Smooth muscle cell (in vitro differentiated cells): Measurements from ENCODE around the gene GPR68. TPM values are rescaled to one million over a fixed set of nuclear protein-coding genes. Genes with fewer than 3 reads are reported as not detected.

ENCODE experiments used
- DNase-seq: peaks from one replicate; lab custom pipeline; 2025; ENCODE audit not compliant: unreplicated experiment; lab: John Stamatoyannopoulos, UW
- H2AFZ ChIP-seq: fragments of 200-600 bp; sonication (generic); 2 replicates; pipeline ENCODE4 v1.6.0; 2016; ENCODE audit warnings: antibody characterized with exemption, low read depth, mild to moderate bottlenecking
- H3F3A ChIP-seq: fragments of 200-600 bp; sonication (generic); 2 replicates; pipeline ENCODE4 v1.6.0; 2017; ENCODE audit warnings: antibody characterized with exemption, low read depth
- H3K27ac ChIP-seq: fragments of 200-600 bp; sonication (generic); 2 replicates; pipeline ENCODE4 v1.5.1; 2016; ENCODE audit warnings: low read depth, mild to moderate bottlenecking
- H3K27me3 ChIP-seq: fragments of 200-600 bp; sonication (generic); 2 replicates; pipeline ENCODE4 v1.6.1; 2016; ENCODE audit warnings: low read depth, mild to moderate bottlenecking
- H3K36me3 ChIP-seq: fragments of 200-600 bp; sonication (generic); 2 replicates; pipeline ENCODE4 v1.5.1; 2016; ENCODE audit warnings: low read depth
- H3K4me1 ChIP-seq: fragments of 200-600 bp; sonication (generic); 2 replicates; pipeline ENCODE4 v1.5.1; 2016; ENCODE audit warnings: low read depth
- H3K4me2 ChIP-seq: fragments of 200-600 bp; sonication (generic); 2 replicates; pipeline ENCODE4 v1.6.0; 2016; ENCODE audit warnings: mild to moderate bottlenecking
- H3K4me3 ChIP-seq: fragments of 200-600 bp; sonication (generic); 2 replicates; pipeline ENCODE4 v1.5.1; 2016; ENCODE audit warnings: mild to moderate bottlenecking
- H3K79me2 ChIP-seq: fragments of 200-600 bp; sonication (generic); 2 replicates; pipeline ENCODE4 v1.6.0; 2016; ENCODE audit warnings: low read depth, mild to moderate bottlenecking
- H3K9ac ChIP-seq: fragments of 200-600 bp; sonication (generic); 2 replicates; pipeline ENCODE4 v1.6.0; 2016; ENCODE audit warnings: low read depth
- H3K9me3 ChIP-seq: fragments of 200-600 bp; sonication (generic); replicated peaks from 2 replicates; pipeline ENCODE4 v1.5.1; 2016; ENCODE audit warnings: low read depth
- H4K20me1 ChIP-seq: fragments of 200-600 bp; sonication (generic); 2 replicates; pipeline ENCODE4 v1.6.0; 2016; ENCODE audit warnings: low read depth
- WGBS: methylation state at CpG from one replicate; pipeline ENCODE4 v1.1.7; 2016; ENCODE audit warnings: low lambda C conversion rate; 5-methylcytosine and 5-hydroxymethylcytosine counted together
- polyA plus RNA-seq: library from polyadenylated mRNA; unstranded; fragments of >200 nt; fragmentation: Nextera tagmentation; extraction: Ambion mirVana; gene quantifications from 2 replicates; pipeline ENCODE4 v1.2.1, GENCODE V29; 2016
- total RNA-seq: library from RNA; depleted of rRNA; stranded (reverse); fragments of >200 nt; gene quantifications from 2 replicates; pipeline ENCODE4 v1.2.3, GENCODE V29; 2014
- TF ChIP-seq, protein P1 (sequence below): fragments of 200-600 bp; sonication (generic); IDR thresholded peaks from 2 replicates; pipeline ENCODE4 v1.5.1; 2017; ENCODE audit warnings: borderline replicate concordance, mild to moderate bottlenecking, antibody characterized with exemption; ENCODE audit not compliant: insufficient read depth, poor library complexity, severe bottlenecking

Gene GPR68
- total and polyA plus RNA-seq, 2 experiments from 2014 or later, result 3.2 to 4.4 TPM

DNA sequence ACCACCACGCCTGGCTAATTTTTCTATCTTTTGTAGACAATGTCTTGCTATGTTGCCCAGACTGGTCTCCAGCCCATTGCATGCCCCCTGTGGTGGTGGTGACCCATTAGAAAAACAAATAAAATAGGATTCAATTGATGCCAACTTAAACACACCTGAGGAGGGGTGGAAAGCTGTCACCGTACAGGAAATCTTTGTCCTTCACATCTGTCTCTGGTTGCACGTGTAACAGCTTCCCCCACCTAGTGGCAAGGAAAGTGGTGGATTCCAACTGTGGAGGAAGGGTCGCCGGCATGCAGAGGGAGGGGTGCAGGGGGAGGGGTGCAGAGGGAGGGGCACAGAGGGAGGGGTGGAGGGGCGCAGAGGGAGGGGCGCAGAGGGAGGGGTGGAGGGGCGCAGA is 26.1 kb upstream of the GPR68 start:
- WGBS, result 88% methylated on average over 5 of the region's 8 CpGs
- H3K4me3 ChIP-seq, result no peak overlapping the region

DNA sequence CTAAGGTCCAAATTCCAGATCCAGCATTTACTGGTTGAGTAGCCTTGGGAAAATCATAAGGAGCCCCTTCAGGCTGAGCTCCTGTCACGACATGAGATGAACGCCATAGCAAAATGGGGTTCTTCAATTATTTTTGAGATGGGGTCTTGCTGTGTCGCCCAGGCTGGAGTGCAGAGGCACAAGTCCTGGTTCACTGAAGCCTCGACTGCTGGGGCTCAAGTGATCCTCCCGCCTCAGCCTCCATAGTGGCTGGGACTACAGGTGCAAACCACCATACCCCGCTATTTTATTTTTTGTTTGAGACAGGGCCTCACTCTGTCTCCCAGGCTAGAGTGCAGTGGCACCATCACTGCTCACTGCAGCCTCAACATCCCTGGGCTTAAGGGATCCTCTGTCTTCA is 25.7 kb upstream of the GPR68 start:
- H3K9me3 ChIP-seq, result no peaks in the 10 kb centered on the region
- H3K4me1 ChIP-seq, result no peaks in the 10 kb centered on the region
- no peak overlapping the region for H3K4me3 ChIP-seq
- no peak for DNase-seq
- H3K27me3 ChIP-seq, result peaks cover 2% of the 10 kb centered on the region
- H3K9ac ChIP-seq, result no peak overlapping the region
- TF ChIP-seq, protein P1, sequence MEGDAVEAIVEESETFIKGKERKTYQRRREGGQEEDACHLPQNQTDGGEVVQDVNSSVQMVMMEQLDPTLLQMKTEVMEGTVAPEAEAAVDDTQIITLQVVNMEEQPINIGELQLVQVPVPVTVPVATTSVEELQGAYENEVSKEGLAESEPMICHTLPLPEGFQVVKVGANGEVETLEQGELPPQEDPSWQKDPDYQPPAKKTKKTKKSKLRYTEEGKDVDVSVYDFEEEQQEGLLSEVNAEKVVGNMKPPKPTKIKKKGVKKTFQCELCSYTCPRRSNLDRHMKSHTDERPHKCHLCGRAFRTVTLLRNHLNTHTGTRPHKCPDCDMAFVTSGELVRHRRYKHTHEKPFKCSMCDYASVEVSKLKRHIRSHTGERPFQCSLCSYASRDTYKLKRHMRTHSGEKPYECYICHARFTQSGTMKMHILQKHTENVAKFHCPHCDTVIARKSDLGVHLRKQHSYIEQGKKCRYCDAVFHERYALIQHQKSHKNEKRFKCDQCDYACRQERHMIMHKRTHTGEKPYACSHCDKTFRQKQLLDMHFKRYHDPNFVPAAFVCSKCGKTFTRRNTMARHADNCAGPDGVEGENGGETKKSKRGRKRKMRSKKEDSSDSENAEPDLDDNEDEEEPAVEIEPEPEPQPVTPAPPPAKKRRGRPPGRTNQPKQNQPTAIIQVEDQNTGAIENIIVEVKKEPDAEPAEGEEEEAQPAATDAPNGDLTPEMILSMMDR, result no peak
- H4K20me1 ChIP-seq, result no peaks in the 10 kb centered on the region
- H3K36me3 ChIP-seq, result no peaks in the 10 kb centered on the region
- WGBS, result 96% methylated on average over 6 of the region's 6 CpGs
- no peak overlapping the region for H3K4me2 ChIP-seq
- H3F3A ChIP-seq, result no peaks in the 10 kb centered on the region
- H2AFZ ChIP-seq, result no peak overlapping the region
- no peak overlapping the region for H3K27ac ChIP-seq
- H3K79me2 ChIP-seq, result no peaks in the 10 kb centered on the region

More for the DNA sequence above, 26.1 kb upstream of the GPR68 start:
- H3K9me3 ChIP-seq, result no peaks in the 10 kb centered on the region
- TF ChIP-seq, protein P1, result no peak
- no peak overlapping the region for H3K27ac ChIP-seq
- DNase-seq, result no peak
- H3K79me2 ChIP-seq, result no peaks in the 10 kb centered on the region
- H2AFZ ChIP-seq, result no peak overlapping the region
- H3K9ac ChIP-seq, result no peak overlapping the region
- no peak overlapping the region for H3K4me2 ChIP-seq
- H3K27me3 ChIP-seq, result no peaks in the 10 kb centered on the region
- no peaks in the 10 kb centered on the region for H3K4me1 ChIP-seq
- H3F3A ChIP-seq, result no peaks in the 10 kb centered on the region
- H4K20me1 ChIP-seq, result no peaks in the 10 kb centered on the region
- H3K36me3 ChIP-seq, result no peaks in the 10 kb centered on the region

DNA sequence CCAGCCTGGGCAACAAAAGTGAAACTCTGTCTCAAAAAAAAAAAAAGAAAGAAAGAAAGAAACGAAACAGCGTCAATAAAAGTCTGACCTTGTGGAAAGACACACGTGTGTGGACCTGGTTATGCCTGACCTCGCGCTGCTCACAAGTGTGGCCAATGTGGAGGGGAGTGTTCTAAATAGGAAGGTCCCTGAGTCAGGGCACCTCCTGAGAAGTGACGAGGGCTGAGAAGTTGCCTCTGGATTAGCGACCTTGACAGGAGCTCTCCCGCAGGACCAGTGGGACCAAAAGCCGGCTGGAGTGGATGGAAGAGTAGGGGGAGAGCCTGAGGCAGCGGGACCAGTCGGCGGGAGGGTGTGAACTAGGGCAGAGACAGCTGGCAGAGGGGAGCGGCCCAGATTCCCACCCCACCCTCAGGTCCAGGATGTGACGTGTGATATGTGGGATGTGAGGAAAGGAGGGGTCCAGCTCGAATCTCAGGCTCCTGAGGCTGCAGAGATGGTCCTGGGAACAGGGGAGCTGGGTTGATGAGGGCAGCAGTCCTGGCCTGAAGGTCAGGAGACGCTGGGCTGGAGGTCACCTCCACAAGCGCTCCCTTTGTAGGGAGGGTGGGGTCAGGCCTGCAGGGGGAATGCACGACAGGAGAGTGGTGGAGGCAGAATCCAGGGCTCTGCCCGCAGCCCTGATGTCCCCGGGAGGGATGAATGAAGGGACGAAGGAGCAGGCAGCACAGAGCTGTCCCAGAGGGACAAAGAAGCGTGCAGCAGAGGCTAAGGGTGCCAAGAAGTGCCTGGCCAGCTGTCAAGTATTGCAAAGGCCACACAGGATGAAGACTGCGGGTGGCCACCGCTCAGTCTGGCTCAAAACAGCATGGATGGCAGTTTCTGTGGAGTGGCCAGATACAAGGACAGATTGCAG is 24.8 kb upstream of the GPR68 start:
- no peak for DNase-seq
- WGBS, result 90% methylated on average over 24 of the region's 24 CpGs
- Histone ChIP-seq H3K27me3 (peaks cover 11% of the 10 kb centered on the region), H3K36me3 (no peaks in the 10 kb centered on the region), H3K27ac (no peak overlapping the region), H3K79me2 (no peaks in the 10 kb centered on the region), H2AFZ (no peak overlapping the region), H3K4me1 (peaks cover 3% of the 10 kb centered on the region), H3F3A (no peaks in the 10 kb centered on the region), H3K4me2 (no peak overlapping the region), H3K9ac (no peak overlapping the region), H3K4me3 (no peak overlapping the region), H3K9me3 (no peaks in the 10 kb centered on the region), H4K20me1 (no peaks in the 10 kb centered on the region)
- TF ChIP-seq, protein P1, result no peak
